ENCODE measurements around the gene DLG5. TPM values are rescaled to one million over a fixed set of nuclear protein-coding genes. Genes with fewer than 3 reads are reported as not detected.

The DLG5 gene
- polyA plus RNA-seq, 2 of the 4 experiments (the other 2 are of a cell fraction) = 17.0 to 30.9 TPM

DNA sequence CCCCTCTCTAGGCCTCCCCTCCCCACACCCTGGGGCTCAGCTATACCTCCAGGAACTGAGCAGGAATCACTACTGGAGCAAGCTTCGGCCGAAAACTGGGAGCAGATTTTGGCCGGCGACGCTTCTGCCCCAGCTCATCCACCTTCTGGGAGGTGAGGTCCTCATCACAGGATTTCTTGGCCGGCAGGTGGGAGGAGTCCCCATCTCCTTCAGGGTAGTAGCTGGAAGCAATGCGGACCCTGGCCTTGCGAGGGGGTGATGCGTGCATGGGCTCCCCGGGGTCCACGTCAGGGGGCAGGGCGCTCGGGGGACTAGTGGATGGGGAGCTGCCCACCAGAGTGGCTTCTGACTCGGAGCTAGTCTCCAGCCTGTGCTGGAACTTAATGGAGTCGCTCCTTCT, 105.5 kb downstream of the DLG5 start:
- no peaks in the 10 kb centered on the region for H3K9me3 ChIP-seq
- H3K27ac ChIP-seq = no peak overlapping the region
- H3K4me1 ChIP-seq = no peaks in the 10 kb centered on the region
- FAIRE-seq (no peak), ATAC-seq (no peak), DNase-seq (ENCODE audit: low read depth in 1 of 2, low spot score in 1 of 2) (no peak)
- no peak for TF ChIP-seq ZFP36 (IDR thresholded peaks at IDR 0.05; ENCODE audit: borderline replicate concordance, partially characterized antibody)
- no peak for TF ChIP-seq CBX2 (IDR thresholded peaks at IDR 0.05; ENCODE audit: borderline replicate concordance, low read depth)
- TF ChIP-seq HOXB5 (CRISPR knock-in tag; IDR thresholded peaks at IDR 0.05) = no peak
- no peak for TF ChIP-seq HOXB13 (CRISPR knock-in tag; IDR thresholded peaks at IDR 0.05; ENCODE audit: low read depth)
- TF ChIP-seq, protein P1, sequence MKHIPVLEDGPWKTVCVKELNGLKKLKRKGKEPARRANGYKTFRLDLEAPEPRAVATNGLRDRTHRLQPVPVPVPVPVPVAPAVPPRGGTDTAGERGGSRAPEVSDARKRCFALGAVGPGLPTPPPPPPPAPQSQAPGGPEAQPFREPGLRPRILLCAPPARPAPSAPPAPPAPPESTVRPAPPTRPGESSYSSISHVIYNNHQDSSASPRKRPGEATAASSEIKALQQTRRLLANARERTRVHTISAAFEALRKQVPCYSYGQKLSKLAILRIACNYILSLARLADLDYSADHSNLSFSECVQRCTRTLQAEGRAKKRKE (CRISPR knock-in tag; IDR thresholded peaks at IDR 0.05; ENCODE audit: low read depth) = no peak
- no peak for TF ChIP-seq RCOR1 (IDR thresholded peaks at IDR 0.05; ENCODE audit: low read depth, low read length)
- TF ChIP-seq, protein P2, sequence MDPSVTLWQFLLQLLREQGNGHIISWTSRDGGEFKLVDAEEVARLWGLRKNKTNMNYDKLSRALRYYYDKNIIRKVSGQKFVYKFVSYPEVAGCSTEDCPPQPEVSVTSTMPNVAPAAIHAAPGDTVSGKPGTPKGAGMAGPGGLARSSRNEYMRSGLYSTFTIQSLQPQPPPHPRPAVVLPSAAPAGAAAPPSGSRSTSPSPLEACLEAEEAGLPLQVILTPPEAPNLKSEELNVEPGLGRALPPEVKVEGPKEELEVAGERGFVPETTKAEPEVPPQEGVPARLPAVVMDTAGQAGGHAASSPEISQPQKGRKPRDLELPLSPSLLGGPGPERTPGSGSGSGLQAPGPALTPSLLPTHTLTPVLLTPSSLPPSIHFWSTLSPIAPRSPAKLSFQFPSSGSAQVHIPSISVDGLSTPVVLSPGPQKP (IDR thresholded peaks at IDR 0.05; ENCODE audit: low read depth, low read length) = no peak
- no peak for TF ChIP-seq CEBPB (IDR thresholded peaks at IDR 0.05)
- TF ChIP-seq CHD2 (IDR thresholded peaks at IDR 0.05; ENCODE audit: low read length, partially characterized antibody) = no peak
- no peak for TF ChIP-seq FOSL2 (IDR thresholded peaks at IDR 0.05)
- no peak for TF ChIP-seq FOSL2 (CRISPR knock-in tag; IDR thresholded peaks at IDR 0.05)
- TF ChIP-seq TP53 (CRISPR knock-in tag; IDR thresholded peaks at IDR 0.05) = no peak
- whole genome bisulfite sequencing (ENCODE audit: missing lambda C conversion rate) = 90% methylated on average over 13 of the region's 15 CpGs
- POLR2A ChIA-PET = no interaction called here
- H3K4me2 ChIP-seq = no peak overlapping the region
- CTCF ChIA-PET = interaction anchor here (1.2 to 1.4 kb wide), 2 partner anchors 43 to 110 kb away, joined by 3 to 4 read pairs; no protein-coding TSS in a partner anchor
- H3K4me3 ChIP-seq = no peak overlapping the region

DNA sequence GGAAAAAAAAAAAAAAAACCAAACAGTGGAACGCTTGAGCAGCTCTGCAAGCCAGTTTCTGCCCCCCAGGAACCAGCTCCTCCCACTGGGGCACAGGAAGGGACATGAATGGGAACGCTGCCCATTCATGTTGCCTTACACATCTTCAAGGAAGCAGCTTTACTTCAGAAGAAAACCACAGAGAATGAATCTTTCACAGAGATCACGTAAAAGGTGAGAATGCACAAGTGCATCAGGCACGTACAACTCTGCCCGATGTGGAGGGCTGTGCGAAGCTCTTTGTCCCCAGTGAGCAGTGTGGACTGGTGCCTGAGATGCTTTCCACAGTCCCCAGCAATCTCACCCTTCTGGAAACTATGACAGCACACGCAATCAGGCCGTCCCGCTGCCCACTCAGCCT, 106.2 kb downstream of the DLG5 start:
- H3K4me2 ChIP-seq = no peak overlapping the region
- ChIA-PET POLR2A (no interaction called here), CTCF (interaction anchor here (0.6 to 1.8 kb wide), 6 partner anchors 18 to 1296 kb away, joined by 3 to 14 read pairs (median 4); partner anchors contain the start of gene POLR3A)
- DNase-seq (ENCODE audit: low read depth in 1 of 2, low spot score in 1 of 2) = no peak
- no peak overlapping the region for H3K27ac ChIP-seq
- ATAC-seq = no peak
- H3K4me1 ChIP-seq = no peaks in the 10 kb centered on the region
- H3K9me3 ChIP-seq = no peaks in the 10 kb centered on the region
- 93% methylated on average over 9 of the region's 9 CpGs for WGBS (ENCODE audit: missing lambda C conversion rate)
- no peak for TF ChIP-seq CEBPB (IDR thresholded peaks at IDR 0.05)
- TF ChIP-seq, protein P3, sequence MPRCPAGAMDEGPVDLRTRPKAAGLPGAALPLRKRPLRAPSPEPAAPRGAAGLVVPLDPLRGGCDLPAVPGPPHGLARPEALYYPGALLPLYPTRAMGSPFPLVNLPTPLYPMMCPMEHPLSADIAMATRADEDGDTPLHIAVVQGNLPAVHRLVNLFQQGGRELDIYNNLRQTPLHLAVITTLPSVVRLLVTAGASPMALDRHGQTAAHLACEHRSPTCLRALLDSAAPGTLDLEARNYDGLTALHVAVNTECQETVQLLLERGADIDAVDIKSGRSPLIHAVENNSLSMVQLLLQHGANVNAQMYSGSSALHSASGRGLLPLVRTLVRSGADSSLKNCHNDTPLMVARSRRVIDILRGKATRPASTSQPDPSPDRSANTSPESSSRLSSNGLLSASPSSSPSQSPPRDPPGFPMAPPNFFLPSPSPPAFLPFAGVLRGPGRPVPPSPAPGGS (IDR thresholded peaks at IDR 0.05) = no peak
- TF ChIP-seq MAFK (IDR thresholded peaks at IDR 0.05; ENCODE audit: partially characterized antibody) = no peak
- no peak for TF ChIP-seq TP53 (CRISPR knock-in tag; IDR thresholded peaks at IDR 0.05)
- no peak for TF ChIP-seq MYC (IDR thresholded peaks at IDR 0.05; ENCODE audit: borderline replicate concordance, low read length)
- TF ChIP-seq HOXB5 (CRISPR knock-in tag; IDR thresholded peaks at IDR 0.05) = no peak
- TF ChIP-seq HEYL (CRISPR knock-in tag; IDR thresholded peaks at IDR 0.05) = no peak
- TF ChIP-seq JUNB (IDR thresholded peaks at IDR 0.05) = no peak
- no peak overlapping the region for H3K4me3 ChIP-seq
- FAIRE-seq = no peak

DNA sequence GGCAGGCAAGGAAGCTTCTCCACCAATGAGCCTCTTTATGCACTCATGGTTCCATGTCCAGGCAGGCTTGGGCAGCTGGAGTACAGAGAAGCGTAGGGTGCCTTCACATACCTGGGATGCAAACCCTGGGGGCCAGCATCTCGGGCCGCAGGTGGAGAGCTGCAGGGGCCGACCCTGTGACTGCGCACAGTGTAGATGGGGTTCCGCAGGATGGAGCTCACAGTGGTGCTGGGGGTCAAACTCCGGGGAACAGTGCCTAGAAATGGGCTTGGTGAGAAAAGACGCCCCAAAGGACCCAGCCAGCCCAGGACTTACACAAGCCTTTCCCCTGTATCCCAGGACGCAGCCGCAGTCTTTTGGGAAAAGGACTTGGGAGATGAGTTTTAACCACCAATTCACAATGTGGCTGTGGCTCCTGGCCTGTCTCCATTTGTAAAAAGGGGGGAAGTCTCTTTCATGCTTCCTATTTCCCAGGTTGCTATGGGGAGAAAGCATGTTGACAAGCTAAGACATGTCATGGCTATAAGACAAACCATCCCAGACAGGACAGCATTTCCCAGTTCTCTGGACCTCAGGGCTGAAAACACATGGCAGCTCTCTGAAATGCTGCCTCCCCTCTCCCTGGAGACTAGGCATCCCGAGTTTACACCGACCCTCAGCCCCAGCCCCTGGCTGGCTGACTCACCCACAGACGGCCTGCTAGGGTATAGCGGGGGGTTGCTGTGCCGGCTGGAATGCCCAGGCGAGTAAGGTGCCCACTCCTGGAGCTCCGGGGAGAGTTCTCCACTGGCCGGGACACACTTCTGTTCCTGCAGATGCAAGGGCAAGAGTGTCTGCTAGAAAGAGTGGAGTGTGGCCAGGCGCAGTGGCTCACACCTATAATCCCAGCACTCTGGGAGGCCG, 107.1 kb downstream of the DLG5 start:
- H3K9me3 ChIP-seq = no peaks in the 10 kb centered on the region
- no peak overlapping the region for H3K4me2 ChIP-seq
- ChIA-PET CTCF (interaction anchor here (1.1 to 1.8 kb wide), 2 partner anchors 19 to 210 kb away, joined by 4 to 14 read pairs; partner anchors contain the start of gene POLR3A), POLR2A (no interaction called here)
- FAIRE-seq = no peak
- DNase-seq (ENCODE audit: low read depth in 1 of 2, low spot score in 1 of 2) = no peak
- no peaks in the 10 kb centered on the region for H3K4me1 ChIP-seq
- H3K27ac ChIP-seq = no peak overlapping the region
- TF ChIP-seq EP300 (IDR thresholded peaks at IDR 0.05) (no peak), ZSCAN20 (CRISPR knock-in tag; IDR thresholded peaks at IDR 0.05) (no peak), PHF8 (IDR thresholded peaks at IDR 0.05; ENCODE audit: borderline replicate concordance, low read depth) (no peak), BHLHE40 (IDR thresholded peaks at IDR 0.05; ENCODE audit: low read depth, low read length) (no peak), ZC3H11A (IDR thresholded peaks at IDR 0.05) (no peak), CEBPB (IDR thresholded peaks at IDR 0.05) (no peak), FOSB (CRISPR knock-in tag; IDR thresholded peaks at IDR 0.05) (no peak), RCOR1 (IDR thresholded peaks at IDR 0.05; ENCODE audit: low read depth, low read length) (no peak), SMC3 (IDR thresholded peaks at IDR 0.05) (no peak), CBX8 (IDR thresholded peaks at IDR 0.05) (no peak)
- TF ChIP-seq, protein P4, sequence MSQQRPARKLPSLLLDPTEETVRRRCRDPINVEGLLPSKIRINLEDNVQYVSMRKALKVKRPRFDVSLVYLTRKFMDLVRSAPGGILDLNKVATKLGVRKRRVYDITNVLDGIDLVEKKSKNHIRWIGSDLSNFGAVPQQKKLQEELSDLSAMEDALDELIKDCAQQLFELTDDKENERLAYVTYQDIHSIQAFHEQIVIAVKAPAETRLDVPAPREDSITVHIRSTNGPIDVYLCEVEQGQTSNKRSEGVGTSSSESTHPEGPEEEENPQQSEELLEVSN (IDR thresholded peaks at IDR 0.05; ENCODE audit: borderline replicate concordance, low read depth) = no peak
- TF ChIP-seq, protein P2 (IDR thresholded peaks at IDR 0.05; ENCODE audit: low read depth, low read length) = no peak
- TF ChIP-seq, protein P5, sequence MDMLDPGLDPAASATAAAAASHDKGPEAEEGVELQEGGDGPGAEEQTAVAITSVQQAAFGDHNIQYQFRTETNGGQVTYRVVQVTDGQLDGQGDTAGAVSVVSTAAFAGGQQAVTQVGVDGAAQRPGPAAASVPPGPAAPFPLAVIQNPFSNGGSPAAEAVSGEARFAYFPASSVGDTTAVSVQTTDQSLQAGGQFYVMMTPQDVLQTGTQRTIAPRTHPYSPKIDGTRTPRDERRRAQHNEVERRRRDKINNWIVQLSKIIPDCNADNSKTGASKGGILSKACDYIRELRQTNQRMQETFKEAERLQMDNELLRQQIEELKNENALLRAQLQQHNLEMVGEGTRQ (IDR thresholded peaks at IDR 0.05) = no peak
- H3K4me3 ChIP-seq = no peak overlapping the region
- no peak for ATAC-seq
- 80% methylated on average over 12 of the region's 20 CpGs for WGBS (ENCODE audit: missing lambda C conversion rate)

Measured in A549 (cell line).